ENCODE measurements around the gene CEP128.

Gene CEP128

DNA sequence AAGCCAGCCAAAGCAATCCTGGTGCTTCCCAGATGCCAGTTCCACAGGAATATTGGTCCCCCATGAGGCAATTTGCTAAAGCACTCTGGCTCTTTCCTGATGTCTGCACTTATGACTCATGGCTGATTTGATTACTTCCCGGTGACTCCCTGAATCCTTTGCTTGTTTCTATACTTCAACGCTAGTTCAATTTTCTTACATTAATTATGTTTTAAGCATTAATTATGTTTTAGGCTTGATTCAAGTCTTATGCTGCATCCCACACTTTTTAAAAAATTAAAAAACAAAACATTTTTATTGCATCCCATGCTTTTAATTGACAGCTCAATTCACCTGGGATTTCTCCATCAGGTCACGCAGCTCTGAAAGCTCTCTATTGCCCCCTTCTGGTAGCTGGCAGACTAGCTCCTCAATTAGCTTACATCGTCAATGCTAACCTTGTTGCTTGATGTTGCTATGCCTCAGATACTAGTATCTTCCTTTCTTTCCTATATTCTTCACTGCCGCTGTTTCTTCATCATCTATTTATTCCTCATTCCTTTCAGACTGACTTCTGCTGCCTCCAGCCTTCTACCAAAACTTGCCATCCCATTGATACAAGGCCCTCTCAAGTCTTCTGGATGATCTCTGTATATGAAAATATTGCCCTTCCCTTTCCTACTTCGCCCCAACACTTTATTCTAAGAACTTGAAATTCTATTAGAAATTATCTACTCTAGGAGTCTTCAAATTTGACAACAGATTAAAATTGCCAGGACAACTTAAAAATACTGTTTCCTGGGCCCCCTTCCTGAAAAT, 45.9 kb upstream of the CEP128 start:
- Histone ChIP-seq H3F3A (ENCODE audit: control insufficient read depth, insufficient read depth) (no peaks in the 10 kb centered on the region), H3K27me3 (ENCODE audit: control insufficient read depth, low read length) (no peaks in the 10 kb centered on the region), H4K20me1 (ENCODE audit: control insufficient read depth, insufficient read depth, low read depth, low read length) (no peaks in the 10 kb centered on the region), H3K9me2 (replicated peaks; ENCODE audit: control insufficient read depth, low read length) (no peaks in the 10 kb centered on the region), H3K4me2 (ENCODE audit: low read length) (no peak overlapping the region), H3K4me3 (ENCODE audit: low read length) (no peak overlapping the region), H3K9me3 (ENCODE audit: control insufficient read depth, insufficient read depth, low read length) (no peaks in the 10 kb centered on the region), H3K27ac (ENCODE audit: low read depth, low read length) (no peak overlapping the region), H3K4me1 (ENCODE audit: control insufficient read depth, low read length) (peaks cover 24% of the 10 kb centered on the region), H3K36me3 (ENCODE audit: control insufficient read depth, low read length) (no peaks in the 10 kb centered on the region), H3K79me2 (ENCODE audit: control insufficient read depth, low read length) (no peaks in the 10 kb centered on the region)
- TF ChIP-seq EZH2phosphoT487 (IDR thresholded peaks at IDR 0.05; ENCODE audit: borderline replicate concordance, low read length): no peak
- TF ChIP-seq, protein P1, sequence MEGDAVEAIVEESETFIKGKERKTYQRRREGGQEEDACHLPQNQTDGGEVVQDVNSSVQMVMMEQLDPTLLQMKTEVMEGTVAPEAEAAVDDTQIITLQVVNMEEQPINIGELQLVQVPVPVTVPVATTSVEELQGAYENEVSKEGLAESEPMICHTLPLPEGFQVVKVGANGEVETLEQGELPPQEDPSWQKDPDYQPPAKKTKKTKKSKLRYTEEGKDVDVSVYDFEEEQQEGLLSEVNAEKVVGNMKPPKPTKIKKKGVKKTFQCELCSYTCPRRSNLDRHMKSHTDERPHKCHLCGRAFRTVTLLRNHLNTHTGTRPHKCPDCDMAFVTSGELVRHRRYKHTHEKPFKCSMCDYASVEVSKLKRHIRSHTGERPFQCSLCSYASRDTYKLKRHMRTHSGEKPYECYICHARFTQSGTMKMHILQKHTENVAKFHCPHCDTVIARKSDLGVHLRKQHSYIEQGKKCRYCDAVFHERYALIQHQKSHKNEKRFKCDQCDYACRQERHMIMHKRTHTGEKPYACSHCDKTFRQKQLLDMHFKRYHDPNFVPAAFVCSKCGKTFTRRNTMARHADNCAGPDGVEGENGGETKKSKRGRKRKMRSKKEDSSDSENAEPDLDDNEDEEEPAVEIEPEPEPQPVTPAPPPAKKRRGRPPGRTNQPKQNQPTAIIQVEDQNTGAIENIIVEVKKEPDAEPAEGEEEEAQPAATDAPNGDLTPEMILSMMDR (IDR thresholded peaks at IDR 0.05; ENCODE audit: low read depth, low read length, poor library complexity, severe bottlenecking): peak; percentile 90

DNA sequence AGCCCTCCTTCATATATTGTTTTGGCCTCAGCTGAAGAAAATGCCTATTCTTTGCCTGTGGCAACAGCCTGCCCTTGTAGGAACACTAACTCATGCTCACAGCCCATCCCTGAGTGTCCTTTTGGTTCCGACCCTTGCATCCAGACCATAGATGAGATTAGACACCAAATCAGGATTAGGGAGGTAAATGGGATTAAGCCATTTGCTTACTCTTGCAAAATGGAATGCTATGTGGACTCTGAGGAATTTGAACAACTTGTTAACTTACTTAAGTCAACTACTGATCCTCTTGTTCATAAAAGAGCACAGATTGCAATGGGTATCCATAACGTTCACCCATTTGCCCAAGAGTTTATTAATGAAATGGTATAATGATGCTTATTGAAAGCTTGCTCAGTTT, 41.2 kb upstream of the CEP128 start:
- no peaks in the 10 kb centered on the region for H3K9me2 ChIP-seq (replicated peaks; ENCODE audit: control insufficient read depth, low read length)
- H3K36me3 ChIP-seq (ENCODE audit: control insufficient read depth, low read length): no peaks in the 10 kb centered on the region
- H3K79me2 ChIP-seq (ENCODE audit: control insufficient read depth, low read length): no peaks in the 10 kb centered on the region
- H3K27me3 ChIP-seq (ENCODE audit: control insufficient read depth, low read length): no peaks in the 10 kb centered on the region
- H3K27ac ChIP-seq (ENCODE audit: low read depth, low read length): no peak overlapping the region
- H4K20me1 ChIP-seq (ENCODE audit: control insufficient read depth, insufficient read depth, low read depth, low read length): no peaks in the 10 kb centered on the region
- H3K9me3 ChIP-seq (ENCODE audit: control insufficient read depth, insufficient read depth, low read length): no peaks in the 10 kb centered on the region
- peaks cover 19% of the 10 kb centered on the region for H3K4me1 ChIP-seq (ENCODE audit: control insufficient read depth, low read length)
- no peak overlapping the region for H3K4me2 ChIP-seq (ENCODE audit: low read length)
- TF ChIP-seq EZH2phosphoT487 (IDR thresholded peaks at IDR 0.05; ENCODE audit: borderline replicate concordance, low read length): no peak
- TF ChIP-seq, protein P1 (IDR thresholded peaks at IDR 0.05; ENCODE audit: low read depth, low read length, poor library complexity, severe bottlenecking): no peak
- H3K4me3 ChIP-seq (ENCODE audit: low read length): no peak overlapping the region
- H3F3A ChIP-seq (ENCODE audit: control insufficient read depth, insufficient read depth): no peaks in the 10 kb centered on the region

DNA sequence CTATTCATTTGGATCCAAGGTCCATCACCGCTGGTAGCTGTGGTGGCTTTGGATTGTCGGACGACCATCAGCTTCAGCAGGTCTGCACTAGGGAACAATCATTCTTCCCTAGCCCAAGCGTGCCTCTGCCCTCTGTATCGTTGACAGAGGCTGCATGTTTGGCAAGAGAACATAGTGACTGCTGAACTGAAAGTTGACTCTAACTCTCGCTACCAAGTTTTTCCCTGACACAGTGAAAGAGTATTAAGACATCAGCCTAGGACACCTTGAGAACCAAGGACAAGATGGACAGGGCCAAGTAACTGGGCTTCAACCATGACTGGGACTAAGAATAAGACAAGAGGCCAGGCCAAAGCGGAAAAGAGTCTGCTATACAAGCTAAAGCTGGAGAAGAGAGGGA, 40.1 kb upstream of the CEP128 start:
- TF ChIP-seq, protein P1 (IDR thresholded peaks at IDR 0.05; ENCODE audit: low read depth, low read length, poor library complexity, severe bottlenecking): no peak
- TF ChIP-seq EZH2phosphoT487 (IDR thresholded peaks at IDR 0.05; ENCODE audit: borderline replicate concordance, low read length): no peak
- Histone ChIP-seq H3K4me3 (ENCODE audit: low read length) (no peak overlapping the region), H3K4me2 (ENCODE audit: low read length) (no peak overlapping the region), H3K9me2 (replicated peaks; ENCODE audit: control insufficient read depth, low read length) (no peaks in the 10 kb centered on the region), H3K36me3 (ENCODE audit: control insufficient read depth, low read length) (no peaks in the 10 kb centered on the region), H4K20me1 (ENCODE audit: control insufficient read depth, insufficient read depth, low read depth, low read length) (no peaks in the 10 kb centered on the region), H3F3A (ENCODE audit: control insufficient read depth, insufficient read depth) (no peaks in the 10 kb centered on the region), H3K79me2 (ENCODE audit: control insufficient read depth, low read length) (no peaks in the 10 kb centered on the region), H3K27me3 (ENCODE audit: control insufficient read depth, low read length) (no peaks in the 10 kb centered on the region), H3K4me1 (ENCODE audit: control insufficient read depth, low read length) (peaks cover 14% of the 10 kb centered on the region), H3K27ac (ENCODE audit: low read depth, low read length) (no peak overlapping the region), H3K9me3 (ENCODE audit: control insufficient read depth, insufficient read depth, low read length) (no peaks in the 10 kb centered on the region)
